ENCODE measurements around the gene GOT1. TPM values are rescaled to one million over a fixed set of nuclear protein-coding genes. Genes with fewer than 3 reads are reported as not detected.

Gene GOT1
- polyA plus RNA-seq, 3 donors = 2.6 to 10.4 (median 8.2) TPM

DNA sequence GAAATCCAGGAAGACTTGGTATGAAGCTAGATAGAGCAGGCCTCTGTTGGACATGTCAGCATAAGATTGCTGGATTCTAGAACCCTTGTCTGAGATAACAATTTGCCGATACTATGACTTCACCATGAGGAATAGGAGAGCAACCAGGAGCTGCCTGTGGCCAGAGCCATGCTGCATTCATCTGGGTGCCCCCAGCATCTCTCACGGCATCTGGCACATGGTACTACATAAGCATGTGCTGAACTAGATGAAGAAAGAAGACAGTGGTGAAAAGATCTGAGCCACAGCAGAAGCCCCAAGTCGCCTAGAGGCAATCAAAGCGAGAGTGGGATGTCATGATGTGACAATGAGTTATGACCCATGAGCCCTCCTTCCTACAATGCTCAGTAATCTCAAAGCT lies 19.5 kb downstream of the GOT1 start:
- 94% methylated on average over 2 of the region's 4 CpGs for WGBS (ENCODE audit: insufficient coverage)
- no peak overlapping the region for H3K27ac ChIP-seq (ENCODE audit: low read depth in 1 of 2, low read length in 2 of 2)
- H3K79me2 ChIP-seq (ENCODE audit: insufficient read depth, low read length) = no peaks in the 10 kb centered on the region
- H3K27me3 Mint-ChIP-seq (ENCODE audit: low read depth in 3 of 3) = no peaks in the 10 kb centered on the region
- no peaks in the 10 kb centered on the region for H3K27me3 ChIP-seq (ENCODE audit: control insufficient read depth in 2 of 2, insufficient read depth in 2 of 2, low read length in 2 of 2)
- H3K36me3 ChIP-seq (replicated peaks in 1 of 2; ENCODE audit: control insufficient read depth in 1 of 2, insufficient read depth in 2 of 2, low read length in 2 of 2) = peaks cover 4 to 8% of the 10 kb centered on the region in 2 donors
- no peak overlapping the region for H3K4me3 Mint-ChIP-seq
- no peak overlapping the region for H3K9ac ChIP-seq (ENCODE audit: insufficient read depth, low read length, poor library complexity, severe bottlenecking)
- peaks cover 0 to 1% (median 0%) of the 10 kb centered on the region in 7 donors for H3K9me3 Mint-ChIP-seq
- no peaks in the 10 kb centered on the region for H4K20me1 ChIP-seq (ENCODE audit: insufficient read depth, low read length)
- H3K36me3 Mint-ChIP-seq = peaks cover 10 to 27% of the 10 kb centered on the region in 2 donors
- H3K4me2 ChIP-seq (replicated peaks; ENCODE audit: extremely low read depth, low read length, poor library complexity, severe bottlenecking) = no peak overlapping the region
- intact Hi-C loops (cut with micrococcal nuclease) = no loop called here
- H3K4me1 Mint-ChIP-seq = no peaks in the 10 kb centered on the region
- H2AFZ ChIP-seq (ENCODE audit: insufficient read depth, low read depth, low read length, poor library complexity, severe bottlenecking) = no peak overlapping the region
- no peak for DNase-seq
- H3K9me3 ChIP-seq (replicated peaks in 1 of 2; ENCODE audit: control insufficient read depth in 1 of 2, insufficient read depth in 1 of 2, low read length in 2 of 2) = no peaks in the 10 kb centered on the region
- no peak overlapping the region for H3K4me3 ChIP-seq (replicated peaks in 1 of 3; ENCODE audit: low read depth in 2 of 3, low read length in 3 of 3)
- TF ChIP-seq, protein P1, sequence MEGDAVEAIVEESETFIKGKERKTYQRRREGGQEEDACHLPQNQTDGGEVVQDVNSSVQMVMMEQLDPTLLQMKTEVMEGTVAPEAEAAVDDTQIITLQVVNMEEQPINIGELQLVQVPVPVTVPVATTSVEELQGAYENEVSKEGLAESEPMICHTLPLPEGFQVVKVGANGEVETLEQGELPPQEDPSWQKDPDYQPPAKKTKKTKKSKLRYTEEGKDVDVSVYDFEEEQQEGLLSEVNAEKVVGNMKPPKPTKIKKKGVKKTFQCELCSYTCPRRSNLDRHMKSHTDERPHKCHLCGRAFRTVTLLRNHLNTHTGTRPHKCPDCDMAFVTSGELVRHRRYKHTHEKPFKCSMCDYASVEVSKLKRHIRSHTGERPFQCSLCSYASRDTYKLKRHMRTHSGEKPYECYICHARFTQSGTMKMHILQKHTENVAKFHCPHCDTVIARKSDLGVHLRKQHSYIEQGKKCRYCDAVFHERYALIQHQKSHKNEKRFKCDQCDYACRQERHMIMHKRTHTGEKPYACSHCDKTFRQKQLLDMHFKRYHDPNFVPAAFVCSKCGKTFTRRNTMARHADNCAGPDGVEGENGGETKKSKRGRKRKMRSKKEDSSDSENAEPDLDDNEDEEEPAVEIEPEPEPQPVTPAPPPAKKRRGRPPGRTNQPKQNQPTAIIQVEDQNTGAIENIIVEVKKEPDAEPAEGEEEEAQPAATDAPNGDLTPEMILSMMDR (IDR thresholded peaks at IDR 0.05) = no peak
- H3K27ac Mint-ChIP-seq = no peak overlapping the region
- no peaks in the 10 kb centered on the region for H3K4me1 ChIP-seq (ENCODE audit: control insufficient read depth in 1 of 2, insufficient read depth in 2 of 2, low read length in 2 of 2)

DNA sequence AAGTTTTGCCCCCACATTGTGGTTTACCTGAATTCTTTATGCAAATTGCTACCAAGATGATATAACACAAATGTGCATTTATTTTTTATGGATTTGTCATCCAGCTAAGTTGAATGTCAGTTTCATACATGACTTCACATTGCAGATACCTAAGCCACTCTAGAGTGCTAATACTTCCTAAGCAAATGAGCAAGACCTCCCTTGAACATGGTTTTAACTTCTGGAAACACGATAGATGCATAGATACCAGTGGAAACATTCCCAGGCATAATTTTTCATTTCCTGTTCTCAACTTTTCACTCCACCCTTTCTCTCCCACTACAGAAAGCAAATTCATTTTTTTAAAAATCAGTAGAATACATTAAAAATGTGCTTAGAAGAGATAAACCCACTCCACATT lies 20.3 kb downstream of the GOT1 start:
- Histone ChIP-seq H3K36me3 (replicated peaks in 1 of 2; ENCODE audit: control insufficient read depth in 1 of 2, insufficient read depth in 2 of 2, low read length in 2 of 2) (peaks cover 7 to 12% of the 10 kb centered on the region in 2 donors), H3K27ac (ENCODE audit: low read depth in 1 of 2, low read length in 2 of 2) (no peak overlapping the region), H3K27me3 (ENCODE audit: control insufficient read depth in 2 of 2, insufficient read depth in 2 of 2, low read length in 2 of 2) (no peaks in the 10 kb centered on the region), H2AFZ (ENCODE audit: insufficient read depth, low read depth, low read length, poor library complexity, severe bottlenecking) (no peak overlapping the region), H3K9me3 (replicated peaks in 1 of 2; ENCODE audit: control insufficient read depth in 1 of 2, insufficient read depth in 1 of 2, low read length in 2 of 2) (no peaks in the 10 kb centered on the region), H4K20me1 (ENCODE audit: insufficient read depth, low read length) (no peaks in the 10 kb centered on the region), H3K4me1 (ENCODE audit: control insufficient read depth in 1 of 2, insufficient read depth in 2 of 2, low read length in 2 of 2) (no peaks in the 10 kb centered on the region), H3K9ac (ENCODE audit: insufficient read depth, low read length, poor library complexity, severe bottlenecking) (no peak overlapping the region), H3K4me3 (replicated peaks in 1 of 3; ENCODE audit: low read depth in 2 of 3, low read length in 3 of 3) (no peak overlapping the region), H3K79me2 (ENCODE audit: insufficient read depth, low read length) (no peaks in the 10 kb centered on the region), H3K4me2 (replicated peaks; ENCODE audit: extremely low read depth, low read length, poor library complexity, severe bottlenecking) (no peak overlapping the region)
- intact Hi-C loops (cut with micrococcal nuclease) = no loop called here
- Mint-ChIP-seq H3K27me3 (ENCODE audit: low read depth in 3 of 3) (no peaks in the 10 kb centered on the region), H3K36me3 (peaks cover 18 to 33% of the 10 kb centered on the region in 2 donors), H3K4me1 (no peaks in the 10 kb centered on the region), H3K9me3 (peaks cover 0 to 1% (median 0%) of the 10 kb centered on the region in 7 donors), H3K4me3 (no peak overlapping the region), H3K27ac (no peak overlapping the region)
- TF ChIP-seq, protein P1 (IDR thresholded peaks at IDR 0.05) = no peak
- no peak for DNase-seq
- 63% methylated on average over 1 of the region's 1 CpG for WGBS (ENCODE audit: insufficient coverage)

Measured in CD14-positive monocyte (primary cell).